Erythroblast (primary cell): ENCODE measurements around the gene ZNF223.

Experiments used
- DNase-seq, 2 experiments: peaks; one replicate each; lab custom pipeline; 2025; lab: John Stamatoyannopoulos, UW
- GATA1 ChIP-seq: IDR thresholded peaks from 2 replicates; pipeline ENCODE4 v1.6.1; 2011; ENCODE audit warnings: low read depth, mild to moderate bottlenecking, control low read depth, low read length, moderate library complexity
- POLR2A ChIP-seq: IDR thresholded peaks from 2 replicates; pipeline ENCODE4 v1.6.1; 2011; ENCODE audit warnings: mild to moderate bottlenecking, low read length

ZNF223 gene

DNA sequence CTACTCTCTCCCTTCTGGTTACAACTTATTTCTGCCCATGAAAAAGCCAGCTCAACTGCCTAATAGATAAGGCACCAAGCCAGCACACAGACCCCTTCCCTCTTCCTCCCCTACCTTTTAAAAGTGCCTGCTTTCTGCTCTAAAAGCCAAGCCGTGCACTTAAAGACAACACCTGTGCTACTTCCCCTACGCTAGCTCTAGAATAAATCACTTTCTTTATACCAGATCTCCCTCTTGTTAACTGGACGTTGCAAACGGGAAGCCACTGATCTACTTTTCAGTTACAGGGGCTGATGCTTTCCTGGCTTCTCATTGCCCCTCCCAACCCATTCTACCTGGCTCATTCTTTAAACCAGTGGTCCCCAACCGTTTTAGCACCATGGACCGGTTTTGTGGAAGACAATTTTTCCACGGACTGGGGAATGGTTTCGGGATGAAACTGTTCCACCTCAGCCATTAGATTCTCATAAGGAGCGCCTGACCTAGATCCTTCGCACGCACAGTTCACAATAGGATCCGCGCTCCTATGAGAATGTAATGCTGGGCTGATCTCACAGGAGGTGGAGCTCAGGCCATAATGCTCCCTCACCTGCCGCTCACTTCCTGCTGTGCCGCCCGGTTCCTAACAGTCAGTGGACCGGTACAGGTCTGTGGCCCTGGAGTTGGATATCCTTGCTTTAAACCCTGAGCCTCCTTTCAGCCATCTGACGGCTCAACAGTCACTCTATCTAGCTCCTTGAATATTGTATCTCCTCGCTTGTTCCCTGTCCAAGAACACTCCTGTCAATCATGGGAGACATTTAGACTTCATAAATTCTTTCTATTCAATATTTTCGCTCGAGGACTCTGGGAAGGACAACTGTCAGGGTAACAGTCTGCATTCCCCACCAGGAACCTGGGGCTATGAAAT is 841 bp upstream of the ZNF223 start:
- peak; percentile 48 to 59 for DNase-seq
- TF ChIP-seq POLR2A = peak; percentile 44
- TF ChIP-seq GATA1 = no peak

DNA sequence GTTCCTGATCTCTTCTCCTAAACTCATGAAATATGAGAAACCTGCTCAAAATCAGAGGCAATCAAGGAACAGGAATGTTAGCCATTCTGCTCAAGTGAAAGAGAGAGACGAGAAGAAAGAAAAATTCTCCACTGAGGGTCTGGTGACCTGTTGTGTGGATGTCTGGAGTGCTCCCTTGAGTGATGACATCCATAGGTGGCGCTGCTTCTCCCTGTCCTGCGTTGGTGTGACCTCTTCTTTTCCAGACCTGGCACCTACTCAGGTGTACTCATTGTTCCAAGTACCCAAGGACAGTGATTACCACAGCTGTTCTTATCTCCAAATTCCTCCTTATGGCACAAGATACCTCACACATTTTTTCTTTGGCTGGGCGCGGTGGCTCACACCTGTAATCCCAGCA is 4.0 kb downstream of the ZNF223 start:
- DNase-seq = no peak
- no peak for TF ChIP-seq GATA1
- TF ChIP-seq POLR2A = no peak

GRCh38 chr19:44059229-44059628 is 7.4 kb downstream of the ZNF223 start:
- TF ChIP-seq GATA1 (no peak), POLR2A (no peak)
- no peak for DNase-seq

- no peak for DNase-seq
- TF ChIP-seq GATA1 (no peak), POLR2A (no peak)
These were observed 9.2 kb downstream of the ZNF223 start for GRCh38 chr19:44061038-44061437.

DNA sequence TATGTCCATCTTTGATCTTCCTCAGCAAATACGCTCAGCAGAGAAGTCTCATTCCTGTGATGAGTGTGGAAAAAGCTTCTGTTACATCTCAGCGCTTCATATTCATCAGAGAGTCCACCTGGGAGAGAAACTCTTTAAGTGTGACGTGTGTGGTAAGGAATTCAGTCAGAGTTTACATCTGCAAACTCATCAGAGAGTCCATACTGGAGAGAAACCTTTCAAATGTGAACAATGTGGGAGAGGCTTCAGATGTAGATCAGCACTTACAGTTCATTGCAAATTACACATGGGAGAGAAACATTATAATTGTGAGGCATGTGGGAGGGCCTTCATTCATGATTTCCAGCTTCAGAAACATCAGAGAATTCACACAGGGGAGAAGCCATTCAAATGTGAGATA is 14.5 kb downstream of the ZNF223 start:
- TF ChIP-seq POLR2A (no peak), GATA1 (no peak)
- DNase-seq = no peak

DNA sequence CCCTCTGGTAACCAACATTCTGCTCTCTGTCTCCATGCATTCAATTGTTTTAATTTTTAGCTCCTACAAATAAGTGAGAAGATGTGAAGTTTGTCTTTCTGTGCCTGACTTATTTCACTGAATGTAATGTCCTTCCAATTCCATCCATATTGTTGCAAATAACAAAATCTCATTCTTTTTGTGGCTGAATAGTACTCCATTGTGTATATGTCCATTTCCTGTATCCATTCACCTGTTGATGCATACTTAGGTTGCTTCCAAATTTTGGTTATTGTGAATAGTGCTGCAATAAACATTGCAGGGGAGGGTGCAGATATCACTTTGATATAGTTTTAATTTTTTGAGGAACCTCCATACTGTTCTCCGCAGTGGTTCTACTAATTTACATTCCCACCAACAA is 17.6 kb downstream of the ZNF223 start:
- TF ChIP-seq GATA1 (no peak), POLR2A (no peak)
- DNase-seq = no peak

- peak; percentile 88 to 90 for DNase-seq
- TF ChIP-seq POLR2A (peak; percentile 65), GATA1 (no peak)
These were observed 20.1 kb downstream of the ZNF223 start, which contains the start of gene ZNF284 for GRCh38 chr19:44071824-44072542. TSS of gene ZNF284 (plus strand) at chr19:44072159. CDS start at chr19:44076390, 4,231 bp downstream.

DNA sequence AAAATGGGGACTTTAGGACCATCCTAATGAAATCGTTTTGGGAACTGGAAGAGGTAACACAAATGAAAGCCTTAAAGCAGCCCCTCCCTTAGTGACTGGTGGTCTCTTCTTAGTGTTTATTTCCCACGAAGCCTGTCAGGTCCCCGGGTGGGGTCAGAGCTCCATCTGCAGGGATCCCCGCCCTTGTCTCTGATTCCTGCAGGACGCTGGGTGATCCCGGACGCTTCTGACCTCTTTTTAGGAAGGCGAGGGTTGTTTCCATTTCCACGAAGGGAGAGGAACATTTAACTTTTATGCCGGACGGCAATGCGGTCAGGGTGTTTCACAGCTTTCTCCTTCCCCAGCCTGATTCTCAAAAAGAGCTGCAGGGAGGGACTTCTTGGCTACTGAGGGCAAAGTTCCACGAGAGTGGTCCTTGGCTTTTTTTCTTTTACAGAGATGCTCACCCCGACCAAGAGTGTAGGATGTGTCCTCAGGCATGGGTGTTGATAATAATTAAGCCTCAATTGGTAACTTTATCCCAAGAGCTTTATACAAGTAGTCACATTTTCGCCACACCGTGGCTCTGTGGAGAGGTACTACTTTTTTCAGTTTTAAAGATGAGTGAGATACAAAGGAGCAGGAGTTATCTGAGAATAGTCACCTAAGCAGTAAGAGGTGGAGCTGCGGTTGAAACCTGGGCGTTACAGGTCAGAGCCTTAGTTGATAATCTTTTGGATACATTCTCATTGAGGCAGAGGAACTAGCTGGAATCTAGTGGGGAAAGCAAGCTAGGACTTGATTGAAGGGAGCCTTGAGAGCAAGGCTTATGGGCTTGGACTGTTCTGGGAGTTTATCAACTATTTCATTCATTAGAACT is 20.9 kb downstream of the ZNF223 start:
- TF ChIP-seq GATA1 = no peak
- DNase-seq = peak in 1 of 2 experiments; percentile 33

DNA sequence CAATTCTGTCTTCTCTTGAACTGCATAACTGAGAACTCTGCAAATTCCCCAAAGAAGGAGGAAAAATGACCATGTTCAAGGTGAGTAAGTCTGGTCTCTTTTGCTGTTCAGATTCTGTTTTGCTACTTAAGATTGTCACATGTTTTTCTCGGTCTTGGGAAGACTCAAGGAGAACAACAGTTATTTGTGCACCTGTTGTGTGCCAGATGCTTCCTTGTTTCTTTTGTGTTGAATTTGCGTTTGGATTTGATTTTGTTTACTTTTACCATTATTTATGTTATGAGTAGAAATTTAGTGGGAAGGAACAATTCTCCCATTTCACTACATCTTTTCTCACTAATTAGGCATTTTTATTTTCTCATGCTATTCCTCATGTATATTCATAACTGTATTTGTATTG is 24.5 kb downstream of the ZNF223 start:
- no peak for TF ChIP-seq POLR2A
- DNase-seq = no peak

DNA sequence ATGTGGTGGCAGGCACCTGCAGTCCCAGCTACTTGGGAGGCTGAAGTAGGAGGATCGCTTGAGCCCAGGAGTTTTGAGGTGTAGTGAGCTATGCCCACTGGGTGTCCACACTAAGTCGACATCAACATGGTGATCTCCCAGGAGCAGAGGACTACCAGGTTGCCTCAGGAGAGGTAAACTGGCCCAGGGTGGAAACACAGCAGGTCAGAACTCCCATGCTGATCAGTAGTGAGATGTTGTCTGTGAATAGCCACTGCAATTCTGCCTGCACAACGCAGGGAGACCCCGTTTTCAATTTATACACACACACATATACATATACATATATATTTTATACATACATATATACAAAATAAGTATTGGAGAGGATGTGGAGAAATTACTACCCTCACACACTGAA is 40.3 kb downstream of the ZNF223 start:
- TF ChIP-seq GATA1 (no peak), POLR2A (no peak)
- no peak for DNase-seq

DNA sequence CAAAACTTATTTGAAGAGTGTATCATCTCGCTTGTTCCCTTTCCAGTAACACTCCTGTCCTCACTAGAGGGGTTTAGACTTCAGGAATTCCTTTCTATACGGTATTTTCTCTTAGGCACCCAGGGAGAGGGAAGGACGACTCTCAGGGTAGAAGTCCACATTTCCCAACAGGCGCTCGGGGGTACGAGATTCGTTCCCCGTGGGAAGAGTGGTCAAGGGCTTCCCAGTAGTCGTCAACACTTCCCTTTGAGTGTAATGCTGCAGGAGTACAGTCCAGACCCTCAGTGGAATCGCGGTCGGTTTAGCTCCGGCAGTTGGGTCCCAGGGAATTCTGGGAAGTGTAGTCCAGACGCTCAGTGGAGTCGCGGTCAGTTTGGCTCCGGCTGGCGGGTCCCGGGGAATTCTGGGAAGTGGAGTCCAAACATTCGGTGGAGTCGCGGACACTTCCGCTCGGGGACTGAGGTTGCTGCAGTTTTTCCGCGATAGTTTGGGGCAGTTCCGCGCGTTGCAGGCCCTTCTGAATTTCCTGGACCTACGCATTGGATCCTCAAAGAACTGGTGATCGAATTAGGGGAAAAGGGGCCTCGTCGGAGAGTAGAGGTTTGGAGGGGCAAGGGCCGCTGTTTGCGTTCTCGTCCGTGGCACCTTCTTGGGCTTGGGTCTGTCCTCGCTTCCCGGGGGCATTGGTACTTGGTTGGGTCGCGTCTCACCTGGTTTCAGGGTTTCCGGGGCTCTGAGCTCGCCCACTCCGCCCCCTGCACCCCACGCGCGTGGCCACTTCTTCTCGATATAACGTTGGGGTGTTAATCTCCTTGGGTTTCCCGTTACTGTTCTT is 42.3 kb downstream of the ZNF223 start, which contains the start of gene ZNF224:
ZNF224 (plus strand) TSS at position 431 of the 835 bp plus-strand sequence. CDS start 3,513 bp downstream, outside the sequence.
- peak; percentile 92 to 93 for DNase-seq
- TF ChIP-seq POLR2A (peak; percentile 61), GATA1 (no peak)

- no peak for DNase-seq
- no peak for TF ChIP-seq POLR2A
- no peak for TF ChIP-seq GATA1
These were observed 55.9 kb downstream of the ZNF223 start for GRCh38 chr19:44107751-44108150.
